ENCODE measurements around the gene CHAC2.

DNA sequence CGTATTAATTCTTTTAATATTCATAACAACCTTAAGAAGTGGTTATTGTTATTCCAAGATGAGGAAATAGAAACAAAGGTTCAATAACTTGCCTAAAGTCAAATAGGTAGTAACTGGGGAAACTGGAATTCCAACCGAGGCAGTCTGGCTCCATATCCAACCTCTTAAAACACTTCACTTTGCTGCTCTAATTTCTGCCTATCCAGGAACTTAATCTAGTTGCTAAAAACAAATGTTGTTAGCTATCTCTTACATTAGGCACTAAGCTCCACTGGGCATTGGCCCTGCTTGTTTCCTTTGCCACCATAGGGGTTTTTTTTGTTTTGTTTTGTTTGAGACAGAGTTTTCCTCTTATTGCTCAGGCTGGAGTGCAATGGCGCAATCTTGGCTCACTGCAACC lies 44.0 kb downstream of the CHAC2 start:
- no peak for TF ChIP-seq EZH2phosphoT487 (IDR thresholded peaks at IDR 0.05; ENCODE audit: low read depth)
- TF ChIP-seq, protein P1, sequence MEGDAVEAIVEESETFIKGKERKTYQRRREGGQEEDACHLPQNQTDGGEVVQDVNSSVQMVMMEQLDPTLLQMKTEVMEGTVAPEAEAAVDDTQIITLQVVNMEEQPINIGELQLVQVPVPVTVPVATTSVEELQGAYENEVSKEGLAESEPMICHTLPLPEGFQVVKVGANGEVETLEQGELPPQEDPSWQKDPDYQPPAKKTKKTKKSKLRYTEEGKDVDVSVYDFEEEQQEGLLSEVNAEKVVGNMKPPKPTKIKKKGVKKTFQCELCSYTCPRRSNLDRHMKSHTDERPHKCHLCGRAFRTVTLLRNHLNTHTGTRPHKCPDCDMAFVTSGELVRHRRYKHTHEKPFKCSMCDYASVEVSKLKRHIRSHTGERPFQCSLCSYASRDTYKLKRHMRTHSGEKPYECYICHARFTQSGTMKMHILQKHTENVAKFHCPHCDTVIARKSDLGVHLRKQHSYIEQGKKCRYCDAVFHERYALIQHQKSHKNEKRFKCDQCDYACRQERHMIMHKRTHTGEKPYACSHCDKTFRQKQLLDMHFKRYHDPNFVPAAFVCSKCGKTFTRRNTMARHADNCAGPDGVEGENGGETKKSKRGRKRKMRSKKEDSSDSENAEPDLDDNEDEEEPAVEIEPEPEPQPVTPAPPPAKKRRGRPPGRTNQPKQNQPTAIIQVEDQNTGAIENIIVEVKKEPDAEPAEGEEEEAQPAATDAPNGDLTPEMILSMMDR (IDR thresholded peaks at IDR 0.05; ENCODE audit: low read depth, low read length): no peak

All from OCI-LY3 (cell line).